ENCODE results near the gene TNPO1. TPM values are rescaled to one million over a fixed set of nuclear protein-coding genes. Genes with fewer than 3 reads are reported as not detected.
A peak's percentile ranks its signal among the peaks of the same experiment; 100 is the strongest.

The TNPO1 gene
- total and polyA plus RNA-seq, 10 of the 15 experiments (the other 5 are each of a cell fraction or from before 2014, with no cell fraction given) = 18.1 to 123 (median 79.2) TPM

- TF ChIP-seq E2F8 (IDR thresholded peaks at IDR 0.05; ENCODE audit: low read depth, partially characterized antibody) (no peak), FOXM1 (IDR thresholded peaks at IDR 0.05; ENCODE audit: low read depth, low read length) (no peak), MTA2 (IDR thresholded peaks at IDR 0.05; ENCODE audit: low read depth) (no peak), TARDBP (IDR thresholded peaks at IDR 0.05; ENCODE audit: borderline replicate concordance) (no peak), MAX (IDR thresholded peaks at IDR 0.05; ENCODE audit: low read depth, low read length) (no peak), POLR2A (IDR thresholded peaks at IDR 0.05; ENCODE audit: low read depth, low read length) (no peak)
Measured at GRCh38 chr5:72846483-72846882, 30.0 kb downstream of the TNPO1 start (continued).

- 0% methylated on average over 3 of the region's 3 CpGs for WGBS (ENCODE audit: insufficient coverage, insufficient replicate concordance, low lambda C conversion rate, missing lambda C conversion rate)
- ChIA-PET RAD21 (ENCODE audit: unreplicated experiment) (interaction anchor here (1.3 kb wide), 1 partner anchor 29 kb away, joined by 7 read pairs; no protein-coding TSS in a partner anchor), POLR2A (no interaction called here), SMC1A (ENCODE audit: uncharacterized antibody, unreplicated experiment) (interaction anchor here (1.5 to 1.7 kb wide), 2 partner anchors 29 to 511 kb away, joined by 3 to 11 read pairs; no protein-coding TSS in a partner anchor), CTCF (interaction anchor here (0.9 to 1.6 kb wide), 4 partner anchors 16 to 237 kb away, joined by 3 to 8 read pairs (median 5); no protein-coding TSS in a partner anchor)
- peaks cover 6% of the 10 kb centered on the region; the same call in 1 of the 2 replicates for H3K4me1 ChIP-seq (ENCODE audit: control insufficient read depth, insufficient read depth, low read length)
- in situ Hi-C loops (cut with MboI) = no loop called here
- no peak for DNase-seq (ENCODE audit: low read depth, low spot score)
- no TSS peak for BruUV-seq (replicated peaks)
- peak overlapping the region; percentile 69 for H3K4me2 ChIP-seq (ENCODE audit: control insufficient read depth, insufficient read depth)
- ATAC-seq = no peak
- no peaks in the 10 kb centered on the region for H3K27me3 ChIP-seq (replicated peaks in 1 of 2; ENCODE audit: control insufficient read depth in 2 of 2, insufficient read depth in 2 of 2, low read length in 1 of 2)
- peak; percentile 13 for FAIRE-seq
- no peak overlapping the region for H3K9ac ChIP-seq (ENCODE audit: control insufficient read depth, insufficient read depth, low read length)
- no peaks in the 10 kb centered on the region for H3K9me3 ChIP-seq (replicated peaks; ENCODE audit: control insufficient read depth, insufficient read depth, low read length)
- no peaks in the 10 kb centered on the region; a peak in 1 of 4 replicates for H3K36me3 ChIP-seq (ENCODE audit: control insufficient read depth in 2 of 2, insufficient read depth in 2 of 2, low read length in 1 of 2)
- H4K20me1 ChIP-seq (ENCODE audit: control insufficient read depth, insufficient read depth) = no peaks in the 10 kb centered on the region
- H3K79me2 ChIP-seq (ENCODE audit: control insufficient read depth, insufficient read depth, low read length) = peaks cover 53% of the 10 kb centered on the region
- peak overlapping the region; percentile 7; the same call in 1 of the 2 replicates for H2AFZ ChIP-seq (ENCODE audit: control insufficient read depth, low read depth, low read length)
- no peak overlapping the region for H3K27ac ChIP-seq (ENCODE audit: control insufficient read depth, insufficient read depth)
- no peak for TF ChIP-seq KAT2A (conservative IDR thresholded peaks at IDR 0.05; ENCODE audit: control insufficient read depth, low read depth, low read length)
- no peak for TF ChIP-seq EED (IDR thresholded peaks at IDR 0.05; ENCODE audit: low read depth)
- no peak for TF ChIP-seq BCL3 (IDR thresholded peaks at IDR 0.05; ENCODE audit: borderline replicate concordance, insufficient read depth, low read depth, low read length, poor library complexity, severe bottlenecking)
- peak overlapping the region; percentile 71 for H3K4me3 ChIP-seq
- intact Hi-C loops (cut with micrococcal nuclease; ENCODE audit: unreplicated experiment) = no loop called here
Measured at GRCh38 chr5:72847439-72847838, 31.0 kb downstream of the TNPO1 start.

Measured in GM12878 (cell line).